Suprapubic skin (tissue), 4 donors: Measurements from ENCODE around the gene BTBD7. TPM values are rescaled to one million over a fixed set of nuclear protein-coding genes. Genes with fewer than 3 reads are reported as not detected.

ENCODE experiments used
- DNase-seq, 2 donors: peaks; one replicate each; pipeline ENCODE4 v3.0.0-alpha.2; 2019; ENCODE audit warnings: low spot score in 2 of 2
- H3K27ac ChIP-seq: fragments of 200-600 bp; sonication (generic); one replicate; pipeline ENCODE4 v1.5.1; 2019
- H3K27me3 ChIP-seq: fragments of 200-600 bp; sonication (generic); one replicate; pipeline ENCODE4 v1.5.1; 2019
- H3K36me3 ChIP-seq: fragments of 200-600 bp; sonication (generic); one replicate; pipeline ENCODE4 v1.5.1; 2019
- H3K4me1 ChIP-seq: fragments of 200-600 bp; sonication (generic); one replicate; pipeline ENCODE4 v1.5.1; 2019
- H3K4me3 ChIP-seq: fragments of 200-600 bp; sonication (generic); one replicate; pipeline ENCODE4 v1.5.1; 2019; ENCODE audit warnings: mild to moderate bottlenecking
- H3K9me3 ChIP-seq: fragments of 200-600 bp; sonication (generic); one replicate; pipeline ENCODE4 v1.5.1; 2019
- EP300 ChIP-seq: sonication (generic); formaldehyde crosslinking; IDR thresholded peaks from one replicate; pipeline ENCODE4 v1.6.1; 2017; ENCODE audit warnings: antibody characterized with exemption
- POLR2A ChIP-seq, 2 donors: fragments of 450-650 bp; IDR thresholded peaks; one replicate each; pipeline ENCODE4 v1.6.1; 2017; ENCODE audit warnings: antibody characterized with exemption in 2 of 2, mild to moderate bottlenecking in 2 of 2, moderate library complexity in 2 of 2
- POLR2AphosphoS5 ChIP-seq, 3 donors: sonication (generic); formaldehyde crosslinking; IDR thresholded peaks; one replicate each; pipeline ENCODE4 v1.6.1; 2017; ENCODE audit warnings: antibody characterized with exemption in 3 of 3
- WGBS: methylation state at CpG from one replicate; pipeline ENCODE4 v1.1.5; 2018; 5-methylcytosine and 5-hydroxymethylcytosine counted together
- total RNA-seq, 4 donors: library from RNA; depleted of rRNA; stranded (reverse); fragments of >200 nt; gene quantifications; one replicate each; pipeline ENCODE4 v1.1.0, GENCODE V29; 2016
- TF ChIP-seq, protein P1 (sequence below), 2 donors: fragments of 200-600 bp in 1 of 2; fragments of 450-650 bp in 1 of 2; sonication (generic) in 1 of 2; IDR thresholded peaks; one replicate each; pipeline ENCODE4 v1.5.1; 2016 to 2019; ENCODE audit warnings: antibody characterized with exemption in 2 of 2, mild to moderate bottlenecking in 1 of 2, moderate library complexity in 1 of 2

The BTBD7 gene, protein sequence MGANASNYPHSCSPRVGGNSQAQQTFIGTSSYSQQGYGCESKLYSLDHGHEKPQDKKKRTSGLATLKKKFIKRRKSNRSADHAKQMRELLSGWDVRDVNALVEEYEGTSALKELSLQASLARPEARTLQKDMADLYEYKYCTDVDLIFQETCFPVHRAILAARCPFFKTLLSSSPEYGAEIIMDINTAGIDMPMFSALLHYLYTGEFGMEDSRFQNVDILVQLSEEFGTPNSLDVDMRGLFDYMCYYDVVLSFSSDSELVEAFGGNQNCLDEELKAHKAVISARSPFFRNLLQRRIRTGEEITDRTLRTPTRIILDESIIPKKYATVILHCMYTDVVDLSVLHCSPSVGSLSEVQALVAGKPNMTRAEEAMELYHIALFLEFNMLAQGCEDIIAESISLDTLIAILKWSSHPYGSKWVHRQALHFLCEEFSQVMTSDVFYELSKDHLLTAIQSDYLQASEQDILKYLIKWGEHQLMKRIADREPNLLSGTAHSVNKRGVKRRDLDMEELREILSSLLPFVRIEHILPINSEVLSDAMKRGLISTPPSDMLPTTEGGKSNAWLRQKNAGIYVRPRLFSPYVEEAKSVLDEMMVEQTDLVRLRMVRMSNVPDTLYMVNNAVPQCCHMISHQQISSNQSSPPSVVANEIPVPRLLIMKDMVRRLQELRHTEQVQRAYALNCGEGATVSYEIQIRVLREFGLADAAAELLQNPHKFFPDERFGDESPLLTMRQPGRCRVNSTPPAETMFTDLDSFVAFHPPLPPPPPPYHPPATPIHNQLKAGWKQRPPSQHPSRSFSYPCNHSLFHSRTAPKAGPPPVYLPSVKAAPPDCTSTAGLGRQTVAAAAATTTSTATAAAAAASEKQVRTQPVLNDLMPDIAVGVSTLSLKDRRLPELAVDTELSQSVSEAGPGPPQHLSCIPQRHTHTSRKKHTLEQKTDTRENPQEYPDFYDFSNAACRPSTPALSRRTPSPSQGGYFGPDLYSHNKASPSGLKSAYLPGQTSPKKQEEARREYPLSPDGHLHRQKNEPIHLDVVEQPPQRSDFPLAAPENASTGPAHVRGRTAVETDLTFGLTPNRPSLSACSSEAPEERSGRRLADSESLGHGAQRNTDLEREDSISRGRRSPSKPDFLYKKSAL
- total RNA-seq = 10 to 100 TPM; 18.8 to 27.0 (median 23.6) TPM

DNA sequence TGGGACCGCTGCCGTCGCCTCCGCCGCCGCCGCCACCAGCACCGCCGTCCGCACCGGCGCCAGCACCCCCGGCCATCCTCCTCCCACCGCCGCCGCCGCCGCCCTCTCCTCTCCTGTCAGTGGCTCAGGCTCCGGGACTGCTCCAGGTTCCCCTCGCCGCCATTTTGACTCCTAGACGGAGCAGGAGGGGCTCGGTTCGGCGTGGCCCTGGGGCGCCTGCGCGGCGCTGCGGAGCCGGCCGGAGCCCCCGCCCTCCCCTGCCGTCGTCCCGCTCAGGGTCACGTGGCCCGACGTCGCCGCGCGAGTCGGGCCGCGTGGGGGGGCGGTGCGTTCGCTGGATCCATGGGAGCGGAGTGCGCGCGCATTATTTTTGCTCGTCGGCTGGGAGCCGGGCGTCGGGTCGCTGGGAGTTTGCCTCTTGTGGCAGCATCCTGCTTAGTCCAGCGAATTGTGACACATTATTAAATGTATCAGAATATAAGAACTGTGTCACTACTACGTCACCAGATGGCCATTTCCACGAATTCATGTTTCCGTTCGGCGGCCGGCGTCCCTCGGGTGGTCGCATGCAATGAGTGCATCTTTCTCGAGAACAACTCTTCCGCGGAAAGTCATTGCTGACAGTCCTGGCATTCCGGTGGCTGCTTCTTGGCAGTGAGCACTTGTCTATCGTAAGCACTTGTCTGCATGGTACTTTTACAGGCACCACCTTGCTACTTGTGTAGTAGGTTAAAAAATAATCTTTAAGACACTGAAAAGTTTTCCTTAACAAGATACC, at the start of gene BTBD7:
TSS of gene BTBD7 (minus strand) at position 184 of the 778 bp plus-strand sequence. CDS start 36,985 bp downstream, outside the sequence.
- Histone ChIP-seq H3K36me3 (no peaks in the 10 kb centered on the region), H3K4me1 (peaks cover 41% of the 10 kb centered on the region), H3K4me3 (peak within 1 kb of the TSS; percentile 99), H3K27ac (peak within 1 kb of the TSS; percentile 98), H3K9me3 (no peaks in the 10 kb centered on the region), H3K27me3 (no peaks in the 10 kb centered on the region)
- 0% methylated on average over 28 of the region's 74 CpGs for WGBS
- peak; percentile 96 to 97 for DNase-seq
- TF ChIP-seq POLR2A (IDR thresholded peaks at IDR 0.05) (peak in 1 of 2 donors; percentile 54), EP300 (peak; percentile 32), POLR2AphosphoS5 (IDR thresholded peaks at IDR 0.05) (no peak)
- TF ChIP-seq, protein P1, sequence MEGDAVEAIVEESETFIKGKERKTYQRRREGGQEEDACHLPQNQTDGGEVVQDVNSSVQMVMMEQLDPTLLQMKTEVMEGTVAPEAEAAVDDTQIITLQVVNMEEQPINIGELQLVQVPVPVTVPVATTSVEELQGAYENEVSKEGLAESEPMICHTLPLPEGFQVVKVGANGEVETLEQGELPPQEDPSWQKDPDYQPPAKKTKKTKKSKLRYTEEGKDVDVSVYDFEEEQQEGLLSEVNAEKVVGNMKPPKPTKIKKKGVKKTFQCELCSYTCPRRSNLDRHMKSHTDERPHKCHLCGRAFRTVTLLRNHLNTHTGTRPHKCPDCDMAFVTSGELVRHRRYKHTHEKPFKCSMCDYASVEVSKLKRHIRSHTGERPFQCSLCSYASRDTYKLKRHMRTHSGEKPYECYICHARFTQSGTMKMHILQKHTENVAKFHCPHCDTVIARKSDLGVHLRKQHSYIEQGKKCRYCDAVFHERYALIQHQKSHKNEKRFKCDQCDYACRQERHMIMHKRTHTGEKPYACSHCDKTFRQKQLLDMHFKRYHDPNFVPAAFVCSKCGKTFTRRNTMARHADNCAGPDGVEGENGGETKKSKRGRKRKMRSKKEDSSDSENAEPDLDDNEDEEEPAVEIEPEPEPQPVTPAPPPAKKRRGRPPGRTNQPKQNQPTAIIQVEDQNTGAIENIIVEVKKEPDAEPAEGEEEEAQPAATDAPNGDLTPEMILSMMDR (IDR thresholded peaks at IDR 0.05) = peak in 1 of 2 donors; percentile 38

DNA sequence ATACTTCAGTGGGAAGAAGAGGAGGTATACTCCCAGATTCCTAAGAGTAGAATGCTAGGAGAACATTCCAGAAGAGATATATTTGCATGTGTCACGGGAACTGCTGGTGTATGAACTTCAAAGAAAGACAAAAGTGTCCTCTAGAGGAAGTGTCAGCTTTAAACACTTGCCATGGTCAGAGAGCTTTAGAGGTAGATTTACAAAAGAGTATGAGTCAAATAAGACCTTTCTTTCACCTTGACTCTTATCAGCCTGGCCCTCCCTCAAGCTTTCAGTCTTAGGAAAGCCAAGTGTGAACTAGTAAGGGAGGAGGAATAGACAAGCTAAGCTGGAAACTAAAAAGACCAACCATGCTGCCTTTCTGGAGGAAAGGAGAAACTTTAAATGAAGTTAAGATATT, 48.8 kb upstream of the BTBD7 start:
- 61% methylated on average over 1 of the region's 1 CpG for WGBS
- DNase-seq = no peak
- no peaks in the 10 kb centered on the region for H3K36me3 ChIP-seq
- H3K4me1 ChIP-seq = no peaks in the 10 kb centered on the region
- TF ChIP-seq, protein P1 (IDR thresholded peaks at IDR 0.05) = no peak
- TF ChIP-seq POLR2AphosphoS5 (IDR thresholded peaks at IDR 0.05) = no peak
- TF ChIP-seq POLR2A (IDR thresholded peaks at IDR 0.05) = no peak
- TF ChIP-seq EP300 = no peak
- H3K27me3 ChIP-seq = no peaks in the 10 kb centered on the region
- no peaks in the 10 kb centered on the region for H3K9me3 ChIP-seq
- no peak overlapping the region for H3K4me3 ChIP-seq
- no peak overlapping the region for H3K27ac ChIP-seq

DNA sequence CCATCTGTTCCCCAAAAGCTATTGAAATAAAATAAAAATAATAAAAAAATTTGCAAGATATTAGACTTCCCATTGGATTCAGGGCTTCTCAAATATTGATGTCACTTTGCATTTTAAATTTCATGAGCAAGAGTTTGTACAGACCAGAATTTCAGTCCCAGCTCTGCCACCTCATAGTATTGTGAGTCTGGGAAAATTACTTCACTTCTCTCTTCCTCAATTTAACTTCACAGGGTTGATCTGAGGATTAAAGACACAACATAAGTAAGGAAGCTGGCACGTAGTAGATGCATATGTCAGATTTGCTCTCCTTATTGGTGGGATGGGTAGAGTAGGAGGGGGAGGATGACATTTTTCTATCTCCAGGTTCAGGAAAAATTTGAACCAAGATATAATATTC, 47.0 kb upstream of the BTBD7 start:
- Histone ChIP-seq H3K27me3 (no peaks in the 10 kb centered on the region), H3K4me3 (no peak overlapping the region), H3K36me3 (no peaks in the 10 kb centered on the region), H3K4me1 (no peaks in the 10 kb centered on the region), H3K9me3 (no peaks in the 10 kb centered on the region), H3K27ac (no peak overlapping the region)
- TF ChIP-seq POLR2AphosphoS5 (IDR thresholded peaks at IDR 0.05) = no peak
- TF ChIP-seq, protein P1 (IDR thresholded peaks at IDR 0.05) = no peak
- TF ChIP-seq EP300 = no peak
- no peak for TF ChIP-seq POLR2A (IDR thresholded peaks at IDR 0.05)
- DNase-seq = no peak
- 52% methylated on average over 1 of the region's 1 CpG for WGBS

DNA sequence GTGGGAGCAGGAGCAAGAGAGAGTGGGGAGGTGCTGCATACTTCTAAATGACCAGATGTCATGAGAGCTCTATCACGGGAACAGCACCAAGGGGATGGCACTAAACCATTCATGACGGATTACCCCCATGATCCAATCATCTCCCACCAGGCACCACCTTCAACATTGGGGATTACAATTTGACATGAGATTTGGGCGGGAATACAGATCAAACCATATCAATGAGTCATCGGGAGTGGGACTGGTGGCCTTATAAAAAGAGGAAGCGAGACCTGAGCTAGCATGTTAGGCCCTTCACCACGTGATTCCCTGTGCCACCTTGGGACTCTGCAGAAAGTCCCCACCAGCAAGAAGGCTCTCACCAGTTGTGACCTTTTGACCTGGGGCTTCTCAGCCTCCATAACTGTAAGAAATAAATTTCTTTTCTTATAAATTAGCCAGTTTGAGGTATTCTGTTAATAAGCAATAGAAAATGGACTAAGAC, 42.9 kb upstream of the BTBD7 start:
- no peaks in the 10 kb centered on the region for H3K4me1 ChIP-seq
- no peaks in the 10 kb centered on the region for H3K27me3 ChIP-seq
- no peak for DNase-seq
- H3K9me3 ChIP-seq = no peaks in the 10 kb centered on the region
- H3K36me3 ChIP-seq = no peaks in the 10 kb centered on the region
- no peak overlapping the region for H3K27ac ChIP-seq
- WGBS = 84% methylated on average over 6 of the region's 6 CpGs
- H3K4me3 ChIP-seq = no peak overlapping the region
- TF ChIP-seq POLR2AphosphoS5 (IDR thresholded peaks at IDR 0.05) (no peak), EP300 (no peak), POLR2A (IDR thresholded peaks at IDR 0.05) (no peak)
- TF ChIP-seq, protein P1 (IDR thresholded peaks at IDR 0.05) = no peak
